ENCODE results near the gene ANKRD60.

The ANKRD60 gene

DNA sequence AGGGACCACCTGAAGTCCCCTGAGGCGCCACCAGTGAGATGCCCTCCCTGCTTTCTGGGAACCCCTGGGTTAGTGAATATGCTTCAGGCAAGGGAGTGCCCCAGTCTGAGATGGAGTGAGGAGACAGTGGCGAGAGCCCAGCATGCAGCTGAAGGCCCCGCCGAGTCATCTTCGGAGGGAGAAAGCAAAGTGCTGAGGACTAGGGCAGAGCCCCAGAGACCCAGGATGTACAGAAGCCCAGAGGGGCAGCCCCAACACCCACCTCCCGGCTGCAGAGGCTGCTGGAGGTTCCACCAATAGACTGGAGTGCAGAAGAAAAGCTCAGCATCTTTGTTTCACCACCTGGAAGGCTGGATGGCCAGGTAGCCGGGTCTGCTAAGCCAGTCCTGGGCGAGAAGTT lies 14.1 kb downstream of the ANKRD60 start:
- H3K79me2 ChIP-seq (ENCODE audit: insufficient read depth, low read length) = no peaks in the 10 kb centered on the region
- no peak overlapping the region for H3K4me3 ChIP-seq (ENCODE audit: low read depth in 1 of 2, low read length in 2 of 2)
- ATAC-seq (ENCODE audit: insufficient read depth, low read depth) (no peak), DNase-seq (no peak)
- peaks cover 11% of the 10 kb centered on the region for H3K9me3 ChIP-seq (ENCODE audit: insufficient read depth, low read length, severe bottlenecking)
- H3K4me2 ChIP-seq (ENCODE audit: insufficient read depth, low read length) = no peak overlapping the region
- no peaks in the 10 kb centered on the region for H4K20me1 ChIP-seq (ENCODE audit: insufficient read depth, low read length)
- H3K9ac ChIP-seq (ENCODE audit: low read depth, low read length) = no peak overlapping the region
- no peak overlapping the region for H3K27ac ChIP-seq (ENCODE audit: low read length)
- H3K4me1 ChIP-seq (ENCODE audit: insufficient read depth, low read length) = no peaks in the 10 kb centered on the region
- H2AFZ ChIP-seq (ENCODE audit: low read depth, low read length) = no peak overlapping the region
- no peaks in the 10 kb centered on the region for H3K36me3 ChIP-seq (ENCODE audit: insufficient read depth, low read length)
- no peak for TF ChIP-seq EZH2 (IDR thresholded peaks at IDR 0.05; ENCODE audit: borderline replicate concordance, low read depth, low read length, severe bottlenecking)
- TF ChIP-seq, protein P1, sequence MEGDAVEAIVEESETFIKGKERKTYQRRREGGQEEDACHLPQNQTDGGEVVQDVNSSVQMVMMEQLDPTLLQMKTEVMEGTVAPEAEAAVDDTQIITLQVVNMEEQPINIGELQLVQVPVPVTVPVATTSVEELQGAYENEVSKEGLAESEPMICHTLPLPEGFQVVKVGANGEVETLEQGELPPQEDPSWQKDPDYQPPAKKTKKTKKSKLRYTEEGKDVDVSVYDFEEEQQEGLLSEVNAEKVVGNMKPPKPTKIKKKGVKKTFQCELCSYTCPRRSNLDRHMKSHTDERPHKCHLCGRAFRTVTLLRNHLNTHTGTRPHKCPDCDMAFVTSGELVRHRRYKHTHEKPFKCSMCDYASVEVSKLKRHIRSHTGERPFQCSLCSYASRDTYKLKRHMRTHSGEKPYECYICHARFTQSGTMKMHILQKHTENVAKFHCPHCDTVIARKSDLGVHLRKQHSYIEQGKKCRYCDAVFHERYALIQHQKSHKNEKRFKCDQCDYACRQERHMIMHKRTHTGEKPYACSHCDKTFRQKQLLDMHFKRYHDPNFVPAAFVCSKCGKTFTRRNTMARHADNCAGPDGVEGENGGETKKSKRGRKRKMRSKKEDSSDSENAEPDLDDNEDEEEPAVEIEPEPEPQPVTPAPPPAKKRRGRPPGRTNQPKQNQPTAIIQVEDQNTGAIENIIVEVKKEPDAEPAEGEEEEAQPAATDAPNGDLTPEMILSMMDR (IDR thresholded peaks at IDR 0.05; ENCODE audit: borderline replicate concordance, extremely low read depth, low read length, poor library complexity, severe bottlenecking) = no peak
- H3K27me3 ChIP-seq (ENCODE audit: insufficient read depth, low read length, poor library complexity) = peaks cover 14% of the 10 kb centered on the region

DNA sequence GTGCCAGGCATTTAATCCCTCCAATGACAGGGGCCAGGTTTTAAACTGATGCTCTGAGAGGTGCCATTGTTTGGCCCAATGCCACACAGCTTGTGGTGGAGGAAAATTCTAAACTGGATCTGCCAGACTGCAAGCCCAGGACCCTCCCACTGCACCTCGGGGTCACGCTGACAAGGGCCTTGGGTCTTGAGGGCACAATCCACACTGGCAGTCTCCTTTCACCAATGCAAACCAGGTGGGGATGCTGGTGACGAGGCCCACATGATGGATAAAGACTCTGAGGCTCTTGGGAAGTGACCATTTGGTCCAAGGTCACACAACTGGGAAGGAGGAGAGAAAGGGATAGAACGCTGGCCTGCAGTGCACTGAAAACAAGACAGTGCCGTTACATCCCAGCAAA lies 14.7 kb downstream of the ANKRD60 start:
- Histone ChIP-seq H3K4me3 (ENCODE audit: low read depth in 1 of 2, low read length in 2 of 2) (no peak overlapping the region), H3K79me2 (ENCODE audit: insufficient read depth, low read length) (no peaks in the 10 kb centered on the region), H3K4me2 (ENCODE audit: insufficient read depth, low read length) (no peak overlapping the region), H3K9ac (ENCODE audit: low read depth, low read length) (no peak overlapping the region), H3K9me3 (ENCODE audit: insufficient read depth, low read length, severe bottlenecking) (peaks cover 5% of the 10 kb centered on the region), H2AFZ (ENCODE audit: low read depth, low read length) (no peak overlapping the region), H3K36me3 (ENCODE audit: insufficient read depth, low read length) (no peaks in the 10 kb centered on the region), H3K27ac (ENCODE audit: low read length) (no peak overlapping the region), H3K27me3 (ENCODE audit: insufficient read depth, low read length, poor library complexity) (peaks cover 18% of the 10 kb centered on the region), H3K4me1 (ENCODE audit: insufficient read depth, low read length) (no peaks in the 10 kb centered on the region), H4K20me1 (ENCODE audit: insufficient read depth, low read length) (no peaks in the 10 kb centered on the region)
- TF ChIP-seq, protein P1 (IDR thresholded peaks at IDR 0.05; ENCODE audit: borderline replicate concordance, extremely low read depth, low read length, poor library complexity, severe bottlenecking) = no peak
- no peak for TF ChIP-seq EZH2 (IDR thresholded peaks at IDR 0.05; ENCODE audit: borderline replicate concordance, low read depth, low read length, severe bottlenecking)
- DNase-seq = no peak
- ATAC-seq (ENCODE audit: insufficient read depth, low read depth) = no peak

- H3K4me1 ChIP-seq (ENCODE audit: insufficient read depth, low read length) = no peaks in the 10 kb centered on the region
- no peaks in the 10 kb centered on the region for H4K20me1 ChIP-seq (ENCODE audit: insufficient read depth, low read length)
- no peak overlapping the region for H3K27ac ChIP-seq (ENCODE audit: low read length)
- H3K27me3 ChIP-seq (ENCODE audit: insufficient read depth, low read length, poor library complexity) = peaks cover 18% of the 10 kb centered on the region
- no peak overlapping the region for H3K4me2 ChIP-seq (ENCODE audit: insufficient read depth, low read length)
- no peak overlapping the region for H3K4me3 ChIP-seq (ENCODE audit: low read depth in 1 of 2, low read length in 2 of 2)
- no peak for ATAC-seq (ENCODE audit: insufficient read depth, low read depth)
- DNase-seq = no peak
- no peak overlapping the region for H2AFZ ChIP-seq (ENCODE audit: low read depth, low read length)
- no peaks in the 10 kb centered on the region for H3K79me2 ChIP-seq (ENCODE audit: insufficient read depth, low read length)
- TF ChIP-seq, protein P1 (IDR thresholded peaks at IDR 0.05; ENCODE audit: borderline replicate concordance, extremely low read depth, low read length, poor library complexity, severe bottlenecking) = no peak
- H3K9me3 ChIP-seq (ENCODE audit: insufficient read depth, low read length, severe bottlenecking) = no peaks in the 10 kb centered on the region
- H3K9ac ChIP-seq (ENCODE audit: low read depth, low read length) = no peak overlapping the region
- no peaks in the 10 kb centered on the region for H3K36me3 ChIP-seq (ENCODE audit: insufficient read depth, low read length)
These were observed 15.3 kb downstream of the ANKRD60 start for GRCh38 chr20:58213121-58213520.

GRCh38 chr20:58212636-58213035 lies 15.8 kb downstream of the ANKRD60 start:
- no peak overlapping the region for H3K4me2 ChIP-seq (ENCODE audit: insufficient read depth, low read length)
- H3K9ac ChIP-seq (ENCODE audit: low read depth, low read length) = no peak overlapping the region
- DNase-seq (no peak), ATAC-seq (ENCODE audit: insufficient read depth, low read depth) (no peak)
- no peaks in the 10 kb centered on the region for H3K36me3 ChIP-seq (ENCODE audit: insufficient read depth, low read length)
- H4K20me1 ChIP-seq (ENCODE audit: insufficient read depth, low read length) = no peaks in the 10 kb centered on the region
- H3K4me3 ChIP-seq (ENCODE audit: low read depth in 1 of 2, low read length in 2 of 2) = no peak overlapping the region
- peaks cover 14% of the 10 kb centered on the region for H3K27me3 ChIP-seq (ENCODE audit: insufficient read depth, low read length, poor library complexity)
- no peaks in the 10 kb centered on the region for H3K9me3 ChIP-seq (ENCODE audit: insufficient read depth, low read length, severe bottlenecking)
- H3K27ac ChIP-seq (ENCODE audit: low read length) = no peak overlapping the region
- no peak for TF ChIP-seq EZH2 (IDR thresholded peaks at IDR 0.05; ENCODE audit: borderline replicate concordance, low read depth, low read length, severe bottlenecking)
- TF ChIP-seq, protein P1 (IDR thresholded peaks at IDR 0.05; ENCODE audit: borderline replicate concordance, extremely low read depth, low read length, poor library complexity, severe bottlenecking) = no peak
- no peaks in the 10 kb centered on the region for H3K4me1 ChIP-seq (ENCODE audit: insufficient read depth, low read length)
- H3K79me2 ChIP-seq (ENCODE audit: insufficient read depth, low read length) = no peaks in the 10 kb centered on the region
- H2AFZ ChIP-seq (ENCODE audit: low read depth, low read length) = no peak overlapping the region; the same call in 1 of the 2 replicates
